ENCODE measurements around the gene SNX18.
"Not testable (repeated sequence)": the region's sequence is repeated elsewhere in the genome, so short reads cannot be mapped to it uniquely, and the experiment has no call there.

SNX18 gene

GRCh38 chr5:54520940-54521339 lies 3.4 kb downstream of the SNX18 start:
- no peak for DNase-seq

- DNase-seq: no peak
Observed at GRCh38 chr5:54521856-54522479, 4.4 kb downstream of the SNX18 start.

GRCh38 chr5:54523534-54523933 lies 6.0 kb downstream of the SNX18 start:
- no peak for DNase-seq

- no peak for DNase-seq
Observed at GRCh38 chr5:54524082-54524481, 6.5 kb downstream of the SNX18 start.

- no peak for DNase-seq
Observed at GRCh38 chr5:54524704-54525103, 7.1 kb downstream of the SNX18 start.

GRCh38 chr5:54525261-54525660 lies 7.7 kb downstream of the SNX18 start:
- DNase-seq: no peak

GRCh38 chr5:54525692-54526091 lies 8.1 kb downstream of the SNX18 start:
- DNase-seq: no peak

- no peak for DNase-seq
Observed at GRCh38 chr5:54526604-54527288, 9.2 kb downstream of the SNX18 start.

GRCh38 chr5:54528633-54529209 lies 11.2 kb downstream of the SNX18 start:
- no peak for DNase-seq

GRCh38 chr5:54529565-54529964 lies 12.0 kb downstream of the SNX18 start:
- DNase-seq: no peak

GRCh38 chr5:54531546-54531945 lies 14.0 kb downstream of the SNX18 start:
- no peak for DNase-seq

GRCh38 chr5:54533541-54534190 lies 16.1 kb downstream of the SNX18 start:
- DNase-seq: no peak

- no peak for DNase-seq
Observed at GRCh38 chr5:54534191-54535004, 16.8 kb downstream of the SNX18 start.

- DNase-seq: no peak
Observed at GRCh38 chr5:54535149-54535844, 17.7 kb downstream of the SNX18 start.

GRCh38 chr5:54536375-54536774 lies 18.8 kb downstream of the SNX18 start:
- DNase-seq: not testable (repeated sequence)

- not testable (repeated sequence) for DNase-seq
Observed at GRCh38 chr5:54536861-54537260, 19.3 kb downstream of the SNX18 start.

- DNase-seq: no peak
Observed at GRCh38 chr5:54537725-54538124, 20.2 kb downstream of the SNX18 start.

- no peak for DNase-seq
Observed at GRCh38 chr5:54538156-54538555, 20.6 kb downstream of the SNX18 start.

GRCh38 chr5:54539001-54539400 lies 21.4 kb downstream of the SNX18 start:
- no peak for DNase-seq

- no peak for DNase-seq
Observed at GRCh38 chr5:54540286-54540685, 22.7 kb downstream of the SNX18 start.

GRCh38 chr5:54541823-54542783 lies 24.5 kb downstream of the SNX18 start:
- no peak for DNase-seq

Measured in CD4-positive, alpha-beta T cell treated with Interleukin-4 for 1 hour (primary cell).